Articular chondrocyte of knee joint (primary cell): ENCODE data around the gene ZNF780A. TPM values are rescaled to one million over a fixed set of nuclear protein-coding genes. Genes with fewer than 3 reads are reported as not detected.

Experiments
- total RNA-seq: library from RNA; depleted of rRNA; stranded (reverse); fragments of >200 nt; gene quantifications from 2 replicates; pipeline ENCODE4 v1.2.3, GENCODE V29; 2012

ZNF780A gene
- 18.9 and 24.6 TPM in 2 replicates for total RNA-seq

DNA sequence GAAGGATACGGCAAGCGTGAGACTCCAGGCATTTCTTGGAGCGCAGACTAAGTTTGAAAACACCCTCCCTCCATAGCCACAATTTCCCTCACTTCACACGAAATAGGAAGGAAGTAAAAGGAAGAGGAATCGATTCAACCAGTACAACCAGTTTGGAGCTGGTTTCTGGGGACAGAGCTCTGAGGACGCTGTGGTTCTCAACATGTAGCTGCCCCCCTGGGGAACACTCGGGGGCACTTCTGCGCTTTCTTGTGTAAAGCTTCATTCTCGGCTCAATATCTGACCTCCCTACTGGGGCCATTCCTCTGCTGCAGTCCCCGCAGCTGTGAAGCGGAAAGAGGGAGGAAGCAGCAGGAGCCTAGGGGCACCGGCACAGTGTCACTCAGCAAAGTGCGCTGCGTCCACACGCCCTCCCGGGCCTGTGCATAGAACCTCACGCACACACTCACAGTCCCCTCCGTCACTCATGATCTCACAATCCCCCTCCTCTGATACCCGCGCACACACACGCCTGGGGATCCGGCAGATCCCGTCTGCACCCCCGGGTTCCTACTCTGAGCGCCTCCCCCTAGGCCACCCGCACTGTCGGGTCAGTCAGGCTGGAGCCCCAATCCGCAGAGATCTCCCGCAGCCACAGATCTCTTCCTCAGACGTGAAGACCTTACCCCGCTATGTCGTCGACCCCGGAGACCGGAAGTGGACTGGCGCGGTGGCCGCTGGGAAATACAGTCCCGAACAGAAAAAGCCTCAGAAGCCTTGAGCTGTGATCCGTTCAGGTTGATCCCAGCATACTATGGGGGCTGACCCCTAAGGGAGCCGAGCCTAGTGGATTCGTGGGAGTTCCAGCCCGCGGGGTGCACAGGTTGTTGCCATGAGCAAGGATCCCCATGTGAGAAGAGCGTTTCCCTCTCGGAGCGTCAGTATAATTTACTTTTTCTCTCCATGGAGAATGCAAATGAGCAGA lies at the start of gene ZNF780A:
Gene ZNF780A, minus strand, starts transcription at position 703 of the 964 bp plus-strand sequence. CDS start 6,190 bp downstream, outside the sequence.

DNA sequence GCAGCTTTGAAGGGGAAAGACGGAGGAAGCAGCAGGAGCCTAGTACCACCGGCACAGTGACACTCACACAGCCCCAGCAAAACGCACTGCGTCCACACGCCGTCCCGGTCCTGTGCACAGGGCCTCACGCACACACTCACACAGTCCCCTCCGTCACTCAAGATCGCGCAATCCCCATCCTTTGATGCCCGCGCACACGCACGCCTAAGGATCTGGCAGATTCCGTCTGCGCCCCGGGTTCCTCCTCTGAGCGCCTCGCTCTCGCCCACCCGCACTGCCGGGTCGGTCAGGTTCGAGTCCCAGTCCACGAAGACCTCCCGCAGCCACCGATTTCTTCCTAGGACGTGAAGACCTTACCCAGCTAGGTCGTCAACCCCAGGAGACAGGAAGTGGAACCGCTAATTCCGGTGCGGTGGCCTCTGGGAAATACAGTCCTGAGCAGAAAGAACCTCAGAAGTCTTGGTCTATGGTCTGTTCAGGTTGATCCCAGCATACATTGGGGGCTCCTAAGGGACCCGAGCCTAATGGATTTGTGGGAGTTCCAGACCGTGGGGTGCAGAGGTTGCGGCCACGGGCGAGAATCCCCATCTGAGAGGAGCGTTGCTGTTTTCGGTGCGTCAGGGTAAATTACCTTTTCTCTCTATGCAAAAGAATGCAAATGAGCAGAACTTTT lies 34.8 kb downstream of the ZNF780A start, which contains the start of gene ZNF780B:
Gene ZNF780B, minus strand, starts transcription at position 400 of the 673 bp plus-strand sequence. CDS start 5,899 bp downstream, outside the sequence.

Other genes starting within 250 kb of the ZNF780A start
- gene FBL, start 244.6 kb downstream of the ZNF780A start, total RNA-seq: 93.7 and 120 TPM in 2 replicates
- 0.13 and 0.76 TPM in 2 replicates for gene FCGBP, start 156.3 kb downstream of the ZNF780A start, total RNA-seq
- gene PSMC4, start 119.8 kb downstream of the ZNF780A start, total RNA-seq: 72.2 and 77.2 TPM in 2 replicates
- 8.5 and 9.8 TPM in 2 replicates for gene ZNF546, start 93.9 kb downstream of the ZNF780A start, total RNA-seq
- 20.3 and 31.8 TPM in 2 replicates for gene ZNF780B, start 34.7 kb downstream of the ZNF780A start, total RNA-seq
- 7.1 and 7.7 TPM in 2 replicates for gene MAP3K10, start 100.5 kb upstream of the ZNF780A start, total RNA-seq
- not detected in 2 replicates for gene TTC9B, start 127.4 kb upstream of the ZNF780A start, total RNA-seq
- 0.11 and 0.13 TPM in 2 replicates for gene CCNP, start 135.7 kb upstream of the ZNF780A start, total RNA-seq
- gene AKT2, start 194.4 kb upstream of the ZNF780A start, total RNA-seq: 102 and 105 TPM in 2 replicates